DOHH2 (cell line): ENCODE results near the gene GRM4.

Source experiments
- EZH2phosphoT487 ChIP-seq: fragments of 200-600 bp; sonication (generic); IDR thresholded peaks from 2 replicates; pipeline ENCODE4 v1.6.1; 2017; ENCODE audit warnings: borderline replicate concordance, mild to moderate bottlenecking, antibody characterized with exemption, low read length, moderate library complexity, mixed read lengths
- TF ChIP-seq, protein P1 (sequence below): fragments of 200-600 bp; sonication (generic); IDR thresholded peaks from one replicate; pipeline ENCODE4 v1.5.1; 2014; ENCODE audit warnings: antibody characterized with exemption, mild to moderate bottlenecking, low read depth, low read length; ENCODE audit not compliant: poor library complexity, severe bottlenecking

DNA sequence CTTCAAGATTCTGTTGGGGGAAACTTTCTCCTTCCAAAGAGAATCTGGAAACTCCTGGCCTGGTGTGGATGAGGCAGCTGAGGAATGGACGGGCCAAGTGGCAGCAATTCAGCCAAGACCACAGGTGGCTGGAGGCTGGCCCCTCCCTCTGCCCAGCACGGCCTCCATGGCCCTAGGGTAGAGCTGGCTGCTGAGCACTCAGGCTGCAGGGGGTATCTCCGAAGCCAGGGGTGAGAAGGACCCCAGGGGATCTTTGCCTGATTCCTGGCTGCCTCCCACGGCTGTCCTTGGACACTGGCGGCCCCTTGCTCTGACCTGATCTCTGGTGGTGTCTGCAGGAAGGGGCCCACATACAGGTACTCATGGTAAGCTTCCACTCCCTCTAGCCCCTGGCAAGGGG is 39.0 kb downstream of the GRM4 start:
- TF ChIP-seq, protein P1, sequence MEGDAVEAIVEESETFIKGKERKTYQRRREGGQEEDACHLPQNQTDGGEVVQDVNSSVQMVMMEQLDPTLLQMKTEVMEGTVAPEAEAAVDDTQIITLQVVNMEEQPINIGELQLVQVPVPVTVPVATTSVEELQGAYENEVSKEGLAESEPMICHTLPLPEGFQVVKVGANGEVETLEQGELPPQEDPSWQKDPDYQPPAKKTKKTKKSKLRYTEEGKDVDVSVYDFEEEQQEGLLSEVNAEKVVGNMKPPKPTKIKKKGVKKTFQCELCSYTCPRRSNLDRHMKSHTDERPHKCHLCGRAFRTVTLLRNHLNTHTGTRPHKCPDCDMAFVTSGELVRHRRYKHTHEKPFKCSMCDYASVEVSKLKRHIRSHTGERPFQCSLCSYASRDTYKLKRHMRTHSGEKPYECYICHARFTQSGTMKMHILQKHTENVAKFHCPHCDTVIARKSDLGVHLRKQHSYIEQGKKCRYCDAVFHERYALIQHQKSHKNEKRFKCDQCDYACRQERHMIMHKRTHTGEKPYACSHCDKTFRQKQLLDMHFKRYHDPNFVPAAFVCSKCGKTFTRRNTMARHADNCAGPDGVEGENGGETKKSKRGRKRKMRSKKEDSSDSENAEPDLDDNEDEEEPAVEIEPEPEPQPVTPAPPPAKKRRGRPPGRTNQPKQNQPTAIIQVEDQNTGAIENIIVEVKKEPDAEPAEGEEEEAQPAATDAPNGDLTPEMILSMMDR: no peak
- TF ChIP-seq EZH2phosphoT487: no peak
